GM08714 (cell line): ENCODE measurements around the gene MRPL58.
"Not testable (repeated sequence)": the region's sequence is repeated elsewhere in the genome, so short reads cannot be mapped to it uniquely, and the experiment has no call there.

ENCODE experiments used
- H3K4me3 ChIP-seq: fragments of 200-500 bp; sonication (Bioruptor generic); 2 replicates; pipeline ENCODE4 v1.5.1; 2014; ENCODE audit warnings: mild to moderate bottlenecking, low read length, inconsistent platforms
- ZNF274 ChIP-seq: IDR thresholded peaks from 2 replicates; pipeline ENCODE4 v1.6.1; 2012; ENCODE audit warnings: mild to moderate bottlenecking, low read depth, low read length

The MRPL58 gene

DNA sequence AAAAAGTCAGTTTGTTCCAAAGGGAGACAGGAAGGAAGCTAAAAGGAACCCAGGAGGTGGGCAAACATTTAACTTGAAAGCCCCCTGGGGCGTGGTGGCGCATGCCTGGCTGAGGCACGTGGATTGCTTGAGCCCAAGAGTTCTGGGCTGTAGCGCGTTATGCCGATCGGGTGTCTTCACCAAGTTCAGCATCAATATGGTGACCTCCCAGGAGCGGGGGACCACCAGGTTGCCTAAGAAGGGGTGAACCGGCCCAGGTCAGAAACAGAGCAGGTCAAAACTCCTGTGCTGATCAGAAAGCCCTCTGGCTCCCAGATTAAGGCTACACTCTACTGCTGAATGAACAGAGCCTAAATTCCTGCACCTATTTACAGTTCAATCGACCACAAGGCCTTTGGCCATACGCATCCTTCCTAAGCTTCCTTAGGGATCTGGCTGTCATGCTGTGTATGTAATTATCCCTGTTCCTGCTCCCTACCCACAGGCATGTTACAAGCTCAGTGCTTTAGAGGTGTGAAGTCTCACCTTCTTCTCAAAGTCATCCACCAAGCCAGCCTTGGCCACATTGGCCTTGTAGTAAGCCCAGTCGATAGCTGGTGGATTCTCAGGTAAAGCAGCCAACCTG, 29.3 kb downstream of the MRPL58 start:
- no peak overlapping the region for H3K4me3 ChIP-seq
- no peak for TF ChIP-seq ZNF274

DNA sequence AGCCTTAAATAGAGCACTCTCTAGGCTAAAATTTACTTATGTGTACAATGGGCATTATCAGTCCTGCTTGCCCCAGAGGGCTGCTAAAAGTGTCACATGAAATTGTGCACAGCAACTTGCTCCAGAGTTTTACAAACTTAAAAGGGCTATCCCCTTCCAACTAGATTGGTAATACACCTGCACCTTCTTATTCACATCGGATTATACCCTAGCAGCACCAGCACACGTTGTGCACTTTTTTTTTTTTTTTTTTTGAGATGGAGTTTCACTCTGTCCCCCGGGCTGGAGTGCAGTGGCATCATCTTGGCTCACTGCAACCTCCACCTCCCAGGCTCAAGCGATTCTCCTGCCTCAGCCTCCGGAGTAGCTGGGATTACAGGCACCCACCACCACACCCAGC, 31.3 kb downstream of the MRPL58 start:
- not testable (repeated sequence) for H3K4me3 ChIP-seq

DNA sequence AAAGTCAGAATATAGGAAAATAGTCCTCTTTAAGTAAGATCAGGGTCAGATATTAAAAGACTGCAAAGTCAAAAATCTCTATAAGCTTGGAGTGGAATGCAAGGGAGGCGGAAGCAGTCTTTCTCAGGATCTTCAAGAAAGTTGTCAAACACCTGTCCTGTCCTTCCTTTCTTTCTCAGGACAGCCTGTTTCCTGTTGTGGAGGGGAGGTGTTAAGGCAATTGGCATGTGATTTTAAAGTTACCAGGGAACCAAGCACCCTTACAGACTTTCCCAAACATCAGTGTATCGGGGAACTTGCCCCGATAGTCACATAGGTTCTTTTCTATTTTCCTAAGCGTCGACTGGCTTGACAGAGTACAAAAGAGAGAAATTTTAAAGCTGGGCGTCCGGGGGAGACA, 32.2 kb downstream of the MRPL58 start:
- no peak overlapping the region for H3K4me3 ChIP-seq
- TF ChIP-seq ZNF274: no peak

DNA sequence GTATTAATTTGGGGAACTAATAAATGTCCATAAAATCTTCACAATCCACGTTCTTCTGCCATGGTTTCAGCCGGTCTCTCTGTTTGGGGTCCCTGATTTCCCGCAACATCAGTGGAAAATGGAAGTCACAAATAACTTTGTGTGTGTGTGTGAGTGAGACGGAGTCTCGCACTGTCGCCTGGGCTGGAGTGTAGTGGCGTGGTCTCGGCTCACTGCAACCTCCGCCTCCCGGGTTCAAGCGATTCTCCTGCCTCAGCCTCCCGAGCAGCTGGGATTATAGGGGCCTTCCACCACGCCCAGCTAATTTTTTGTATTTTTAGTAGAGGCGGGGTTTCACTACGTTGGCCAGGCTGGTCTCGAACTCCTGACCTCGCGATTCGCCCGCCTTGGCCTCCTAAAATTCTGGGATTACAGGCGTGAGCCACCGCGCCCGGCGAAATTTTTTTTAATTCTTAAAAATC, 33.5 kb downstream of the MRPL58 start:
- peak overlapping the region; percentile 87 for H3K4me3 ChIP-seq

DNA sequence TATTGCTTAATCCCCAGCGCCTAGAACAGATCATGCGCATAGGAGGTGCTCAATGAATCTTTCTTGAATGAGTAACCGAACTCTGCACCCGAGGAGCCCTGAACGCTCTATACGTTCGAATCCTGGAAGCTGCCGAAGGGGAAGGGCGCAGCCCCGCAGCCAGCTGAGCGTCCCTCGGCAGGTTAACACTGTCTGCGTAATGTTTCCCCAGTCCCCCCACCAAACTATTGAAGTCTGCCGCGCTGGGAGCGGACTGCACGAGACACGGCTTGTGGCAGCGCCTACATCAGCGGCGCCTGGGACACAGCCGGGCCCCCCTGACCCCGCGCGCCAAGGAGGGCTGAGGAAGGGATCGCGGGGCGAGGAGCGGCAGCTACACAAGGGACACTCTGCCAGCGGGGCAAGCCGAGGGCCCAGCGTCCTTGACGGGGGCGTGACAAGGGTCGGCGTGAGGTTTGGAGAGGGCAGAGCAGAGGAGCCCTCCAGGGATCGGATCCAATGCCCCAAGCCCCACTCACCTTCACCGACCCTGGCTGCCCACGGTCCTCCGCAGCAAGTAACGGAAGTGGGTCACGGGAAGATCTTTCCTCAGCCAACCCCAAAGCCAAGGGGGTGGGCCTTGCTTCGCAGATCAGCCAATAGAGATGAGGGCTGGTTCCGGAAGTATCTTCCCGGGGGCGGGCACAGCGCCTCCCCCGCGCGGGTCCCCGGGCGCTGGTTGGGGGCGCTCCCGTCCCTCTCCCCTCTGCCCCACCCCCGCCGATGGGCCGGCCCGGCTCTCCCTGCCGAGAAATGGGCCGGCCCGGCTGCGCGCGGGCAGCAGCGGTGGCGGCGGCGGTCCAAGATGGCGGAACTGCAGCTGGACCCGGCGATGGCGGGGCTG, 34.2 kb downstream of the MRPL58 start, which contains the start of the genes ATP5PD and KCTD2:
Gene ATP5PD (minus strand): TSS at position 563 of the 883 bp plus-strand sequence. CDS start 4,319 bp downstream, outside the sequence.
Gene KCTD2 (plus strand): TSS at position 819 of the 883 bp plus-strand sequence. CDS start 26 bp downstream, at position 845.
- peak within 1 kb of the TSS; percentile 87 for H3K4me3 ChIP-seq
- no peak for TF ChIP-seq ZNF274

DNA sequence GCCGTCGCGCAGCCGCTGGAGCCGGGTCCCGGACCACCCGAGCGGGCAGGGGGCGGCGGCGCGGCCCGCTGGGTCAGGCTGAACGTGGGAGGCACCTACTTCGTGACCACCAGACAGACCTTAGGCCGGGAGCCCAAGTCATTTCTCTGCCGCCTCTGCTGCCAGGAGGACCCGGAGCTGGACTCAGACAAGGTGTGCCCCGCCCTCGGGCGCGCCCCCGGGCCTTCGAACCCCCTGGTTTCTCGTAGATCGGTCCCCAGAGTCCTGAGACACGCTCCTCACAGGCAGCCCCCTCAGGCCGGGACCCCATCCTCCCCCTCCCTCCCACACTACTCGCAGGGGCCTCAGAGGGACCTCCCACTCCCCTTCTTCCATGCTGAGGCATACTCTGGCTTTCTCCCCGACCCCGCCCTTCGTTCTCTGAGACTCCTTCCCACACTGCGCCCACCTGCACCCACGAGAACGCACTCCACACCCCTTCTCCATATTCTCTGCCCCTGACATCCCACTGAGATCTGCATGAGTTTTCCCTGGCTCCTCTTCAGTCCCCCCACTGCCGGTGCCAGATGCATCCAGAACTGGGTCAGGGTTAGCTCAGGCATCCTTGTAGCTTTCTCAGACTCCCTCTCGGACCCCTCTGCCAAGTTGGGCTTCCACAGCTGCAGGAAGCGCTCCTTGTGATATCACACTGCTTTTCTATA, 35.1 kb downstream of the MRPL58 start:
- peak overlapping the region; percentile 78 for H3K4me3 ChIP-seq
- no peak for TF ChIP-seq ZNF274

DNA sequence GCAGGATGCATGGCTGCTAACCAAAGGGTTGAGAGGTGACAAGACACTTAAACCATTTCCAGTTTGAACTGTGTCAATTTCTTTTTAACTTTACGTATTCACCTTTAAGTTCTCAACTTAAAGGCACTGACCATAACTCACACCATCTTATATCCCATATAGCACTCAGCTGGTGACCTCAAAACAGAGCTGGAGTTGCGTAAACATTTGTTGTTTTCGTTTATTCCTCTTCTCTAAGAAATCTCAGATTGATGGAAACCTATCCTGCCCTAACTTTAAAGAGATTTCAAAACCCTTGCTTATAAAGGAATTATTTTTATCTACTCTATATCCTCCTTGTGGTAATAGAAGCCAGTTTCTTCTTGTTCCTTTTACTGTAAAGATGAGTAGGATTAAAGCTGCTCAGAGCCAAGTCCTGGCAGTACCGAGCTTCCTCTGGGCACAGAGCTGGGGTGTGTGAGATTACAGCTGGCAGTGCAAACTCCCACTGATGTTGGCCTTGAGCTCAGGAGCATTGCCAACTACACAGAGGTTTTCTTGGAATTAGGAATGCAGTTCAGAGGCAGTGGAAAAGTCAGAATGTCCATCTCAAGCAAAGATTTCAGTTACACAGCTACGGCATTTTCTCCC, 35.9 kb downstream of the MRPL58 start:
- H3K4me3 ChIP-seq: peak overlapping the region; percentile 78
- TF ChIP-seq ZNF274: no peak

DNA sequence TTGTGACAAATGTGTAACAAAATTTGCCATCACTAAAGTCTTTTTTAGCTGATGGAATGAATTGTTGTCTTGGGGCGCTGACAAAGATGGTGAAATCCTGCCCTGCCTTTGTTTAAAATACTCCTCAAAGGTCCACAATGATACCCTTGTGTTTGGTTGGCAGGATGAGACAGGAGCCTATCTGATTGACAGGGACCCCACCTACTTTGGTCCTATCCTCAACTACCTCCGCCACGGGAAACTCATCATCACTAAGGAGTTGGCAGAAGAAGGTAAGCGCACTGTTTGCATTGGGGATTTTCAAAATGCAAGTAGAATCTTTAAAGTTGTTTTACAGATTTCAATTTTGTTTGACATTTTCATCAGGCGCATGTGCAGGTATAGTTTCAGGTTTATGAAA, 36.6 kb downstream of the MRPL58 start:
- H3K4me3 ChIP-seq: no peak overlapping the region
- TF ChIP-seq ZNF274: no peak

DNA sequence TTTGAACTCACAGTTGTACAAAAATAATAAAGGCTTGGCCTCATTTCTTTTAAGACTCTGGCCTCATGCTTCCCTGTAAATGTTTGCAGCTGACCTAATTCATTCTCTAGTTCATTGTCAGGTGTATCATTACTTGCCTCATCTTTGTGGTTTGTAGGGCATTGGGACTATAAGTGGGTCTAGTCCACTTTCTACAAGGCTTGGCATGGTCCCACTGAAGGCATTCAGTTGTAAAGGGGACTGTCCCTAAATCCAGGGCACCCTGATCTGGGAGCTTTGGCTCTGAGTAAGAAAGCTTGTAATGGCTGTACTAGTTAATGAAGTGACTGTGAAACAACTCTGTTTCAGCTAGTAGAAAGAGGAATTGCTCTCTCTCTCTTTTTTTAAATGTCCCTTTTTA, 37.2 kb downstream of the MRPL58 start:
- no peak for TF ChIP-seq ZNF274
- no peak overlapping the region for H3K4me3 ChIP-seq

DNA sequence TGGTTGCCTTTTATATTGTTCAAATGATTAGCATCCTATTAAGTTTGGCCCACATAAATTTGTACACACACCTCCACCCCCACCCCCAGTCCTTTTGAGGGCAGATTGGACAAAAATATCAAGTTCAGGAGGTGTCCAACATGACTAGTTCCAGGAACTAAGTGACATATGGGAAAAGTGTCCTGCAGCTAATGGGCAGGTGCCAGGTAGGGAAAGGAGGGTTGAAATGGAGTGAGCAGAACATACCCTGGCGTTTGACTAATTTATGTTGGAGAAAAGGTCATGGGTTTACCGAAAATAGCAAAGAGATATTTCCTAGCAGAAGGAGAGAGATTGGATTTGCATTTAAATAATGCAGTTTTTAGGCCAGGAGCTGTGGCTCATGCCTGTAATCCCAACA, 39.5 kb downstream of the MRPL58 start:
- H3K4me3 ChIP-seq: no peak overlapping the region
- no peak for TF ChIP-seq ZNF274

DNA sequence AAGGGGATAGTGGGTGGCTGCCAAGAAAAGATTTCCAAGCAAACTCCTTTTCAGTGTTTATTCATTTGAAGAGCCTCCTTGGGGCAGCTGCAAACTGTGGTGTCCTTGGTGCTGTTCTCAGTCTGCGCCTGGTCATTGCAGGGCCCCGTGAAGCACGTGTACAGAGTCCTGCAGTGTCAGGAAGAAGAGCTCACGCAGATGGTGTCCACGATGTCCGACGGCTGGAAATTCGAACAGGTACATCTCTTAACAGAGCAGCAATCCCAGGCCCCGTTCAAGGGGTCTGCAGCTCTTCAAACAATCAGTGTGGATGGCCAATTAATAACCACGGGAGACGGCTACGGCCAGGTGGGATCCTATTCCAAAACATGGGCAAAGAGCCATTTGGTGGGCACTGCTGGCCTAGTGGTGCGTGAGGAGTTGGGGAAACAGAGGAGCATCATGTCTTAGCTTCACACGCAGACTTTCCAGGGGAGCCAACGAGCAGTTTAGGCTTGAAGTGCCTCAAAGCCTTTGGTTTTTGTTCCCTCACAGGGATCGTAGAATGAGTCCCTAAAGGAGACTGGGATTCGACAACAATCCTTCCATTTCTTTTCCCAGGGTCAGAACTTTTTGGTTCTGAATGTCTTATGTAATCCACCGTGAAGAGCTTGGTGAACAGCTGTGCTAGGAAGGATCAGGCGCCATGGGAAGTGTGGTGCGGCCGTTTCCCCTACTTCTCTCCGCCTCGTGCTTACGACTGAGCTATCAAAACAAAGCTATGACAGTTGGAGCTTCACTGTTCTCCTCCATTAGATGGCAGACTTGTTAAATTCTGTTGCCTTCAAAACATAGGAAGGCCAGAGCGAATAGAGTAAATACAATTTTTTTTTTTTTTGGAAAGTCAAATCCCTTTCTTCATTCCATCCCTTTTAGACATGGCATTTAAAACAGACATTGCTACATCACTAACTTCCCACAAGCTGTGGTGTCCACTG, 47.2 kb downstream of the MRPL58 start:
- H3K4me3 ChIP-seq: no peak overlapping the region
- TF ChIP-seq ZNF274: no peak

DNA sequence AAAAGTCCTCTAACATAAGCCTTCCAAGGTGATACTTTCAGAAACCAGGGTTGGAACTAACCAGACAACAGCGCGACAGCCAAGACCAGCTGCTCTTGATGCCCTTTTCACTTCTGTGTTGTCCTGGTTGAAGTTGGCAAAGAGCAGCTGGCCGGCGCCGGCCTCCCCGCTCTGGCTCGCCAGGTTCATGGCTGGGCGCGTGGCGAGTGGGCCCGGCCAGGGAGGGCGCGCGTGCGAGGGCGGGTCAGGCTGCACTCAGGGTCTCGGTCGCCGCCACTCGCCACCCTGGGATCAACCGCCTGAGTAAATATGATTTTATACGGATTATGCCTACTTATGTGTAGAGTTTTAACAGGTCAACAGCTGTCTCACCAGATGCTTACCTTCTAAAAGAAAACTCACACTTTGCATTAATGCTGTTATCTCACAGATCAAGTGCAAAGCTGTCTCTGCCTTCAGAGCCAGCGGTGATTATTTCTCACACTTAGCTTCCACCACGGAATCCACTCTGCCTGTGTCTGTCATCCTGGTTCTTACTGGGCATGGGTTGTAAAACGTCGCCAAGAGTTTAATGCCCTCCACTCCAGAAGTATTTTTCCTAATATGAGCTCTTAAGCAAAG, 48.1 kb downstream of the MRPL58 start:
- H3K4me3 ChIP-seq: no peak overlapping the region
- TF ChIP-seq ZNF274: no peak

DNA sequence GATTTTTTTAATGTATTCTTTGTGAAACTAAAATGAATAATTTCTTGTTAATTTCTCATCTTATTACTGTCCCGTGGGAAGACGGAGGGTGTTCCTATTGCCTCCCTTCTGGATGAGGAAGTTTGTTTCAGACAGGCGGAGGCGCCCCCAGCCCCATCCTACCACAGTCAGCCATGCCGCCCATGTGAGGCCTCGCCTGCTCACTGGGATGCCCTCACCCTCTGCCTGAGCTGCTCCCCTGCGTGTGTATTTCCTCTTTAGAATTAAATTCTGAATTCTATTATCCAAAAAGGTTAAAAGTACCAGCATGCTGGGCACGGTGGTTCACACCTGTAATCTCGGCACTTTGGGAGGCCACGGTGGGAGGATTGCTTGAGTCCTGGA, 48.6 kb downstream of the MRPL58 start:
- H3K4me3 ChIP-seq: no peak overlapping the region
- TF ChIP-seq ZNF274: no peak
